NCI-H82 treated with DMSO at 0.1 percent for 48 hours (cell line): ENCODE data around the gene SMARCAD1.

ENCODE experiments used
- DNase-seq: peaks from one replicate; lab custom pipeline; 2025; ENCODE audit not compliant: unreplicated experiment; lab: John Stamatoyannopoulos, UW

The SMARCAD1 gene, protein sequence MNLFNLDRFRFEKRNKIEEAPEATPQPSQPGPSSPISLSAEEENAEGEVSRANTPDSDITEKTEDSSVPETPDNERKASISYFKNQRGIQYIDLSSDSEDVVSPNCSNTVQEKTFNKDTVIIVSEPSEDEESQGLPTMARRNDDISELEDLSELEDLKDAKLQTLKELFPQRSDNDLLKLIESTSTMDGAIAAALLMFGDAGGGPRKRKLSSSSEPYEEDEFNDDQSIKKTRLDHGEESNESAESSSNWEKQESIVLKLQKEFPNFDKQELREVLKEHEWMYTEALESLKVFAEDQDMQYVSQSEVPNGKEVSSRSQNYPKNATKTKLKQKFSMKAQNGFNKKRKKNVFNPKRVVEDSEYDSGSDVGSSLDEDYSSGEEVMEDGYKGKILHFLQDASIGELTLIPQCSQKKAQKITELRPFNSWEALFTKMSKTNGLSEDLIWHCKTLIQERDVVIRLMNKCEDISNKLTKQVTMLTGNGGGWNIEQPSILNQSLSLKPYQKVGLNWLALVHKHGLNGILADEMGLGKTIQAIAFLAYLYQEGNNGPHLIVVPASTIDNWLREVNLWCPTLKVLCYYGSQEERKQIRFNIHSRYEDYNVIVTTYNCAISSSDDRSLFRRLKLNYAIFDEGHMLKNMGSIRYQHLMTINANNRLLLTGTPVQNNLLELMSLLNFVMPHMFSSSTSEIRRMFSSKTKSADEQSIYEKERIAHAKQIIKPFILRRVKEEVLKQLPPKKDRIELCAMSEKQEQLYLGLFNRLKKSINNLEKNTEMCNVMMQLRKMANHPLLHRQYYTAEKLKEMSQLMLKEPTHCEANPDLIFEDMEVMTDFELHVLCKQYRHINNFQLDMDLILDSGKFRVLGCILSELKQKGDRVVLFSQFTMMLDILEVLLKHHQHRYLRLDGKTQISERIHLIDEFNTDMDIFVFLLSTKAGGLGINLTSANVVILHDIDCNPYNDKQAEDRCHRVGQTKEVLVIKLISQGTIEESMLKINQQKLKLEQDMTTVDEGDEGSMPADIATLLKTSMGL

DNA sequence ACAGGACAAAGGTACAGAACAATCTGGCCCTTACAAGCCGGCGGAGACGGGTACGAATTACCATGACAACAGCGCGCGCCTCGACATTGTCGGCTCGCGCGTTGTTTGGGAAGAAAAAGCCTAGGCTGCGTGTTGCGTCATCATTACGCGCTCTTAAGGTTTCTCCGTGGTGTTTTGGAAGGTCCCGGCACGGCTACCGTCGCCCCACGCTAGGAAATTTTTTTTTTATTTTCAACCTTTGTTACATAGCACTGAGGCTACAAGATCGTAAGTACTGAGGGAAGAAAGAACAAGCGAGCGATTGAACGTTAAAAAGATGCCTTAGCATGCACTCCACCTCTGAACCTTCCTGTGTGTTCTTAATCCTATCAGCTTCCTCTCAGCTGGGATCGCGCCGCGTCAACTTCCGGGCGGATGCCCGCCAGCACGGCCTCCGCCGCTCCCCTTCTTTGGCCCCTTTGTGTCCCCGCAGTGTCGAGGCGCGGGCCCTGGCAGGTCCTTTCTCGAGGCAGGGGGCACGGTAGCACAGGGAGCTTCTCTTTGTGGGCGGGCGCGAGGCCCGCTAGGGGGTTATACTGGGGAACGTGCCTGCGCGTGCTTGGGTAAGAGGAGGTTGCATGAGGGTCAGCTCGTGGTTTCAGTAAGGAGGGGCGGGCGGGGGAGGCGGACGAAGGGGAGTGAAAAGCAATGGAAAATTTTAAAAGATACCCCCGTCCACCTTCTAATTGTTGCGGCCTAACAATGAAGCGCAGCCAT lies at the start of gene SMARCAD1:
Gene SMARCAD1, plus strand, starts transcription at position 397 of the 756 bp plus-strand sequence. CDS start 530 bp downstream, outside the sequence.
- peak; percentile 73 for DNase-seq

DNA sequence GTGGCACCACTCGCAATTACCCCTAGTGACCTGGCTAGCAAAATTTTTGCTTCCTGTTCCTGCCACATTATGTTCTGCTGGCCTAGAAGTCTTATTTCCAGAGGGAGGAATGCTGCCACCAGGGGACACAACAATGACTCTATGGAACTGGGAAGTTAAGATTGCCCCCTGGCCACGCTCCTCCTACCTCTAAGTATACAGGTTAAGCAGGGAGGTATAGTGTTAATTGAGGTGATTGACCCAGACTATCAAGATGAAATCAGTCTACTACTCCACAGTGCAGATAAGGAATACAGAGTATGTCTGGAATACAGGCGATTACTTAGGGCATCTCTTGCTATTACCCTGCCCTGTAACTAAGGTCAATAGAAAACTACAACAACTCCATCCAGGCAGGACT lies 48.8 kb upstream of the SMARCAD1 start:
- DNase-seq = no peak

DNA sequence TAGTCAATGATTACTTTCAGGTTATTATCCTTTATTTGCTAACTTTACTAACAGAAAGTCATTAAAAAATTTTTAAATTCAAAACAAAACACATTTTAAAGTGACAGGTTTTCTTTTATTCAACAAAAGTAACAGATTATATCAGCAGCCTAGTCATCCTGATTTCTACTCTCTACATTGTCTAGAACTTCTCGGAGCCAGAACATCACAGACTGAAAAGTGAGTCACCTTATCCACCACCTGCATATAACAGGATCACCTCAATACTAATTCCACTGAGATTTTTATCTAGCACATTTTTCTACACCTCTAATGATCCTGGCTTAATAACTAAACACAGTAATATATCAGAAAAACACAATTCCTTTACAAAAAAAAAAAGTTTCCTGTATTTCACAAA lies 47.9 kb upstream of the SMARCAD1 start:
- no peak for DNase-seq

DNA sequence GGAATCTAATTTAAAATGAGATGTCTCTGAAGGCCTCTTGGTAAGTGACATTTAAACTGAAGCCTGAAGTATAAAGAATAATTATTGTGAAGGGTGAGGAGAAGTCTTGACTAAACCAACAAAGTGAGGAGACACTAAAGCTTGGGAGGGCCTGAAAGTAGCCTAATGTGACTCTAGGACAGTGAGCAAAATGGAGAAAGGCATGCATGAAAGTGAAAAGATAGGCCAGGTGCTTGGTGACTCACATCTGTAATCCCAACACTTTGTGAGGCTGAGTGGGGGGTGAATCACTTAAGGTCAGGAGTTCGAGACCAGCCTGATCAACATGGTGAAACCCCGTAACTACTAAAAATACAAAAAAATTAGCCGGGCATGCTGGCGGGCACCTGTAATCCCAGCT lies 46.9 kb upstream of the SMARCAD1 start:
- DNase-seq = no peak

DNA sequence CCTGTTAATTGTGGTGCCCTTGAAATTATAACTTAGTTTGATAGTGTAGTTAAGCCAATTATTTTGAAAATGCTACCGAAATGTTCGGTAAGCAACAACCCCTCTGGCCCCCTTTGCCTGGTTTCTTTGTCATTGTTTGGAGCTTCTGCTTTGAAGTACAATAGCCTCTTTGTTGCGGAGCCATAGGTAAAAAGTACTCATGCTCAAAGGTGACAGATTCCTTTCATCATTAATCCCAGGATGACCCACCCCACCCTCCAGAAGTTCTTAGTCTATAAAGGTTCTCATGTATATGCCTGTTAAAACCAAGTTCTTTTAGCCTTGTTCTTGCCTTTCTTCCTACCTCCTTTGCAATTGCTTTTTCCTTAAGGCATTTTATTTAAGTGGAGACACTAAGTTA lies 42.4 kb upstream of the SMARCAD1 start:
- DNase-seq = no peak

DNA sequence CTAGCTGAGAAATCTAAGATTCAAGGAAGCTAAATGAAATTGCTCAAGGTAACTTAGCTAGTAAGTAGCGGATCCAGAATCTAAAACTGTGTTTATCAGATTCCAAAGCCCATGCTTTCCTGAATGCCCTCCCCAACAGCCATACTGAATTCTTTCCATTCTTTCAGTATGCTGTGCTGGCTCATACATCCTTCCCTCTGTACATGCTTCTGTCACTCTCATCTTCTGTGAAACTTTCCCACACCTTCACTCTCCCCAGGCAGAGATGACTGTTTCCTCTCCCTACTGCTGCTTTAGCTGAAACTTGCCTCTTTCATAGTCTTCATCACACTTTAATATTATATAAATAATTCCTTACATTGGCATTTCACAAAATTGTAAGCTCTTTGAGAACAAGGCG lies 39.3 kb upstream of the SMARCAD1 start:
- DNase-seq = no peak

DNA sequence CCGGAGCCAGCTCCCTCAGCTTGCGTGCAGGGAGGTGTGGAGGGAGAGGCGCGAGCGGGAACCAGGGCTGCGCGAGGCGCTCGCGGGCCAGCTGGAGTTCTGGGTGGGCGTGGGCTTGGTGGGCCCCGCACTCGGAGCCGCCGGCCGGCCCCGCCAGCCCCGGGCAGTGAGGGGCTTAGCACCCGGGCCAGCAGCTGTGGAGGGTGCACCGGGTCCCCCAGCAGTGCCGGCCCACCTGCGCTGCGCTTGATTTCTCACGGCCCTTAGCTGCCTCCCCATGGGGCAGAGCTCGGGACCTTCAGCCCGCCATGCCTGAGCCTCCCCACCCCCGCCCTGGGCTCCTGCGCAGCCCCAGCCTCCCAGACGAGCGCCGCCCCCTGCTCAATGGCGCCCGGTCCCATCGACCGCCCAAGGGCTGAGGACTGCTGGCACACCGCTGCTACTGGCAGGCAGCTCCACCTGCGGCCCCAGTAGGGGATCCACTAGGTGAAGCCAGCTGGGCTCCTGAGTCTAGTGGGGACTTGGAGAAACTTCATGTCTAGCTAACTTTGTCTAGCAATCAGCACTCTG lies 37.8 kb upstream of the SMARCAD1 start:
- no peak for DNase-seq

DNA sequence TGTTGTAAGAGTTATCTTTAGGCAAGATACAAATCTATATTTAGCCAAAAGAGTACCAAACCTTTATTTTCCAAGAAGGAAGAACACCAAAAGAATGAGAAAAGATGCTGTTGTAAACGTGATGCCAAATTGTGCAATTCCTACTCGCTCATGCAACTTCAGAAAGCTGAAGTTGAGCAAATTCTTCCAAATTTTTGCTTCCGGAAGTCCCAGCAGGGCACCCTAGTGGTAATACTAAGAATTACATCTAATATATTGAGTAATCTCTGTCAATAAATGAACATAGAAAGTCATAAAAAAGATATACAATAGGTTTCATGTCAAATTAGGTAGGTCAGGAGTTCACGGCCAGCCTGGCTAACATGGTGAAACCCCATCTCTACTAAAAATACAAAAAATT lies 36.0 kb upstream of the SMARCAD1 start:
- DNase-seq = no peak

DNA sequence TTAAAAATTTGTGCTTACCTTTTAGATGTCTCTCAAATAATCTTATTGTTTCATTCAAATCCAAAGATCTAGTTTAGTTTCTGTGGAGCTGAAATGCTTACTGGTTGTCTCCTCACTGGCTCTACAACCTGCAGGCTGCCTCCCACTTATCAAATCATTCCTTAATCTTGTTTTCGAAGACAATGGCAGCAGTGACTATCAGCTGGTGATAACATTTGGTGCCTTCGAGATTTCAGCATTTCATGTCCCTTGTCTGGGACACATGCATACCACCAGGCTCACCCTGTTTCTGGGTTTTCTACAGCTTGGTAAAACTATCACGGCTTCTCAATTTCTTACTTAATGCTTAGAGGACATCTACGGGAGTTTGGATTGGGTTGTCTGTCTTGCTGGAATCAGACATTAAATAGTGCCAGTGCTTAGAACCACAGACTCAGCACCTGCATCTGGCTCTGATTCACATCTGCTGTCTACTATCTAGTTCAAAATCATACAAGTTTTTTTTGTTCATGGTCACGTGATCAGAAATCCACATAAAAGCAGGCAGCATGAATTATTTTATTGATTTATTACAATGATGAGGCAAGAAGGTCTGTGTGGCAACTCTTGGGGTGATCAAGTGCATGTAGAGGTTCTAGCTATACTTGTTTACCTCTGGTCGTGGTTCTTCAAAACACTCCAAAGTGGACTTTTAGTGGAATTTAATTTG lies 32.0 kb upstream of the SMARCAD1 start:
- no peak for DNase-seq

DNA sequence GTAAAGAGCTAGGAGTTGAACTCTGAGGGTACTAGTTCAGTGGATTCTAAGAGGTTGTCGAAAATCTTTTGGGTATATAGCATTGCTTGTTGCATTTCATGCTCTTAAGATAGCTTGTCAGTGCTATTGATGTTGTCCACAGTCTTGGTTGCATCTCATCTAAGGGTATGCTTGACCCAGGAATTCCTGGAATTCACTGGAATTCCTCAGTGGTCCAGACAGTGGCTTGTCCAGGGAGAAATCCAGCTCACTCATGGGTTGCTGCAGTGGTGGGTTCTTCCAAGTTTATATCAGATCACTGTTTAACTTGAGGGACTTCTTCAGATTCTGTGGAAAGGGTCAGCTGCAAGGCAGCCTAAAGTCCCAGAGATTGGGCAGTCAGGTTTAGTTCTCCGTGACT lies 29.8 kb upstream of the SMARCAD1 start:
- no peak for DNase-seq

DNA sequence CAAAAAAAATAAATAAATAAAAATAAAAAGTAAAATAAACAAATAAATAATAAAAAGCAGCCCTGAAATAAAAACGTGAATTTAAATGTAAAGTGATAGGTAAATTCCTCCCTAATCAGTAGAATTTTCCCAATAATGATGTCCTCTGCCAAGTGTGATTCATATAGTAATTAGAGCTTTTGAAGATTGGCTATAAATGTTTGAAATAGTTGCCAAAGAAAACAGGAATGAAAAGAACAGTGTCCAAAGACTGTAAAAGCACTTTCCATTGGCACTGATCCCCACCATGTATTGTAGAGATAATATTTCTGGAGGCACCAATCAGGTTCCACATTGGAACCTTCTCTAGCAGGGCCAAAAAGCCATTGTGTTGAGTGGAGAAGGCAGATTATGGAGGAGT lies 25.9 kb upstream of the SMARCAD1 start:
- DNase-seq = no peak

DNA sequence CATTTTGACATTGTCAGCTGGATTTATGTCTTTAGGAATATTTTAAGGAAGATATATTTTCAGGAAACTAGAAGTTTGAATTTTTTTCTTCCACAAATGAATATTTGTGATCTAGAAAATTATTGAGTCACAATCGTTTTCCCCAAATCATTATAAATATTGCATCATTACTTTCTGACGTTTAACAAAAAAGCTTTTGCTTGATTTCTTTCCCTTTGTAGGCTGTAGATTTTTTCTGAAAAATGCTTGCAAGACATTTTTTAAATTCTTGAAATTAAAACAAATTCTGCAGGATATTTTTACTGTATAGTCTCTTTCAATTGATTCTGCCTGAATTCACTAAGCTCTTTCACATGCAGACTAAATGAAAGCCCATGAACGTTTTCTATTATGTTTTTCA lies 4.9 kb upstream of the SMARCAD1 start:
- no peak for DNase-seq

DNA sequence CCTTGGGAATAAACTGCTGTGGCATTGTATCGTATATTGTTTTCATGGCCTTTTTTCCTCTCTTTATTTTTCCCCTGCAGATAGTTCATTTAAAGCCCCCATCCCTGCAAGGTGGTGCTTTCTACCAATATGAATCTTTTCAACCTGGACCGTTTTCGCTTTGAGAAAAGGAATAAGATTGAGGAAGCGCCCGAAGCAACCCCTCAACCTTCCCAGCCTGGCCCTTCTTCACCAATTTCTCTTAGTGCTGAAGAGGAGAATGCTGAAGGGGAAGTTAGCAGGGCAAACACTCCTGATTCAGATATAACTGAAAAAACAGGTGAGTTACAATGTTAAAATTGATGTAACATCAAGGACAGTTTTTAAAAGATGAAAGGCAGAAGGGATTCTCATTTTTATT lies 601 bp downstream of the SMARCAD1 start:
- DNase-seq = no peak

DNA sequence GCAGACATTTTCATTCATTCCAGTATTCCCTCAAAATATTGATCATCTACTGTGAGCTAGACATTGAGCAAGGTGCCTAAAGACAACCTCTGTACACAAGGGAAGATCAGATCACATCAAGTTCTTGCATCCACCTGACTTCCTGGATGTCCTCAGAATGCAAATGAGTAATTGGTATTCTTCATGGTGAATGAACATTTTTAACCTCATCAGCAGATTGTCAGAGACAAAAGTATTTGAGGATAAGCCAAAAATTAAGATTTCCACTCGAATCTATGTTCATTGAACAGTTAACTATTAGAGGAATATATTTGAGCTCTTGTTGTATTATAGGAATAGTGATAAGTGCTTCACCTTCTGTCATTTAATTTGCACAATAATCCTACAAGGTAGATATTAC lies 1.3 kb downstream of the SMARCAD1 start:
- no peak for DNase-seq

DNA sequence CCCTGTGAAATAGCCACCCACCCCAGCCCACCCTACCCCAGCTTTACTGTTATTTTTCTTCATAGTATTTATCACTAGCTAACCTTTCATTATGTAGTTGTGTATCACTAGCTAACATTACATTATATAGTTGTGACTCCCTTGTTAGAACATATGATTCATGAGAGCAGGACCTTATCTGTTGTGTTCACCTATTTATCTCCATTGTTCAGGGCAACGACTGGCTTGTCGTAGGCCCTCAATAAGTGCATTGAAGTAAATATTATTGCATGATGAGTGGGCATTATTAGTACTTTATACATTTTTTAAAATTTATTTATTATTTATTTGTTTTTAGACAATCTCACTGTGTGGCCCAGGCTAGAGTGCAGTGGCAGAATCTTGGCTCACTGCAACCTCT lies 4.2 kb downstream of the SMARCAD1 start:
- no peak for DNase-seq

DNA sequence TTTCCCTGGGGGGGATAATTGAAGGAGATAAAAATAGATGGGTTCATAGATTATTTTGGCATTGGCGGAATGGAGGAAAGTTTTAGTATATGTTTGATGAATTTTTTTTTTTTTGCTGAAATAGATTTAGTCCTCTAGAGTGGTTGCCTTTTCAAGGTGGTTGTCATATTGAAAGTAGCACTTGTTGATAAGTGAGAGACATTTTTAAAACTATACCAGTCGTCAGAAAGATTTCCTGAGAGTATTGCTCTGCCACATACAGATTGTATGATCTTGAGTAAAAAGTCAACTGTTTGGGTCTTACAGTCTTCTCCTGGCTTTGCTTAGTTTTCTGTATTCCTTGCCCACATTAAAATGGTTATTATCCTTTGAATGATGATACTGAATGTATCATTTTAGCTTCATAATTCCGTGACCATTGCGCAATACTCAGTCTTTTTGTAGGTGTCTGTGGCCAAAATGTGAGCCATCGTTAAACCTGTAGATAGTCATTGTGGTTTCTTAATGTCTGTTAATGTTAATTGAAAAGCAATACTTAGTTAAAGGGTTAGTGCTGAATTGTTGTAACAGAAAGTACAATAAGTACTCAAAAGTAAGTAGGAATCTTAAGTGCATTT lies 7.1 kb downstream of the SMARCAD1 start:
- no peak for DNase-seq

DNA sequence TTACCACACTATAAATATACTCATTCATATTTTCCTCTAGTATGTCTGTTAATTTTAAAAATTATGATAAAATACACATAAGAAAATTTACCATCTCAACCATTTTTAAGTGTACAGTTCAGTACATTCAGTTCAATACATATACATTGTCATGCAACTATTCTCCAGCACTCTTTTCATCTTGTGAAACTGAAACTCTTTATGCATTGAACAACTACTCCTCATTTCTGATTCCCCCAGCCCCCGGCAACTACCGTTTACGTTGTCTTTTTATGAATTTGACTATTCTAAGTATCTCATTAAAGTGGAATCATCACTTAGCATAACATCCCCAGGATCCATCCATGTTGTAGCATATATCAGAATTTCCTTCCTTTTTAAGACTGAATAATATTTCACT lies 8.7 kb downstream of the SMARCAD1 start:
- DNase-seq = no peak

DNA sequence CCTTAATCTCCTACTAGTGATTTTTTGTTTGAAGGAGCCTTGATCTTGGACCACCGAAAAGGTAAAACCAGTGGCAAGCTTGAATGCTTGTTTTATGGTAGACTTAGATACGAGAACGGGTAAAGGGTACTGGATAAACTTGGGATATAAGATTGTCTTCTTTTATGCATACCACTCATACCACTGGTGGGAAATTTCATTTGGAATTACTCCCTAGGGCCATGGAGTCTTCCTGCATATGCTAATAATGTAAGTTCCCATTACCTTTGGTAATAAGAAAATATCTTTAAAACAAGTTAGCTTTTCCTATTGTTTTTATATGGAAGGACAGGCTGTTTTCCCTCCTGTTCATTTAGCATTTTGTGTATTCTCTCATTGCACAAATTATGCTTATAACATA lies 11.7 kb downstream of the SMARCAD1 start:
- DNase-seq = no peak

DNA sequence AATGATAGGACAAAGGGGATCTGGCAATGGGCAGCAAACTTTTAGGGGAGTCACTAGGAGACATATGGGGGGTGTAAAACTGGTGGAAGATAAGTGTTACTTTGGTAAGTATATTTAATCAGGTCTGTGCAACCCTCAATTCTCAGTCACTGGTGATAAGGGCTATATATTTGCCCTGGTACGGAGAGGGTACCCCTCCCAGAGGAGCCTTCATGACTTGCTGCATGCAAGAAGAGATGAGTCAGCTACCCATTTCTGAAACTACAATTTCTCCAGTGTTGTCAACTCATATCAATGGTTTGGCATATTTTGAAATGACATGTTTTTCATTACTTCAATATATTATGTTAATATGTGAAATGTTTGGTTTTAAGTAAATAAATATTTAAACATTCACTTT lies 14.3 kb downstream of the SMARCAD1 start:
- no peak for DNase-seq

DNA sequence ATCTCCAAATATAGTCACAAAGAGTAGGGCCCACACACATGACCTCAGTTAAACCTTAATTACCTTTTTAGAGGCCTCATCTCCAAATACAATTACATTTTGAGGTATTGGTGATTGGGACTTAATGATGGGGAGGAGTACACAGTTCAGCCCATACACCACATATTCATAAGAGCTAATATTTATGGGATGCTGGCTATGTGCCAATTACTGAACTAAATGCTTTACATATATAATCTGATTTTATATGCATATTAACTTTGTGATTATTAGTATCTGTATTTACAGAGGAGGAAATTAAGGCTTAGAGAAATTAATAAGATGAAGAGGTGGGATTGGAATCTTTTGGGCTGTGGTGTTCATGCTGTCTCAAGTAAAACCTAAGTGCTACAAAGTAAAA lies 17.8 kb downstream of the SMARCAD1 start:
- DNase-seq = no peak
